Activated naive CD8-positive, alpha-beta T cell treated with anti-CD3 and anti-CD28 coated beads, Interleukin-2, amount 50 U/mL, for 24 hours (primary cell): ENCODE measurements around the gene DMD.

Experiments used
- ATAC-seq: fragments of 150-1000 bp; cut with Tn5 transposase; one replicate; pipeline ENCODE4 v1.10.0; 2021
- DNase-seq: peaks from one replicate; pipeline ENCODE4 v3.0.0; 2021
- H3K27ac Mint-ChIP-seq: one replicate; pipeline ENCODE4 v1.8.0; 2021; ENCODE audit warnings: mild to moderate bottlenecking, mixed read lengths
- H3K27me3 Mint-ChIP-seq: one replicate; pipeline ENCODE4 v1.8.0; 2021; ENCODE audit warnings: mixed read lengths
- H3K36me3 Mint-ChIP-seq: one replicate; pipeline ENCODE4 v1.8.0; 2021; ENCODE audit warnings: low read depth, mixed read lengths
- H3K4me1 Mint-ChIP-seq: one replicate; pipeline ENCODE4 v1.8.0; 2021; ENCODE audit warnings: mixed read lengths
- H3K4me3 Mint-ChIP-seq: one replicate; pipeline ENCODE4 v1.8.0; 2021; ENCODE audit warnings: mild to moderate bottlenecking, moderate library complexity, mixed read lengths
- H3K9me3 Mint-ChIP-seq: one replicate; pipeline ENCODE4 v1.8.0; 2021; ENCODE audit warnings: mixed read lengths

Gene DMD

GRCh38 chrX:31185884-31186283 is 2025.5 kb downstream of the DMD start:
- Mint-ChIP-seq H3K4me1 (no peaks in the 10 kb centered on the region), H3K36me3 (no peaks in the 10 kb centered on the region), H3K27me3 (no peaks in the 10 kb centered on the region), H3K27ac (no peak overlapping the region), H3K4me3 (no peak overlapping the region), H3K9me3 (no peaks in the 10 kb centered on the region)
- no peak for ATAC-seq
- DNase-seq: no peak

GRCh38 chrX:31181377-31182000 is 2029.9 kb downstream of the DMD start:
- Mint-ChIP-seq H3K4me1 (no peaks in the 10 kb centered on the region), H3K27me3 (no peaks in the 10 kb centered on the region), H3K27ac (no peak overlapping the region), H3K4me3 (no peak overlapping the region), H3K36me3 (no peaks in the 10 kb centered on the region), H3K9me3 (no peaks in the 10 kb centered on the region)
- DNase-seq: no peak
- ATAC-seq: no peak

- no peak overlapping the region for H3K27ac Mint-ChIP-seq
- no peaks in the 10 kb centered on the region for H3K36me3 Mint-ChIP-seq
Measured at GRCh38 chrX:31179203-31179602, 2032.1 kb downstream of the DMD start.

GRCh38 chrX:31178769-31179125 is 2032.6 kb downstream of the DMD start:
- Mint-ChIP-seq H3K4me3 (no peak overlapping the region), H3K27me3 (no peaks in the 10 kb centered on the region), H3K27ac (no peak overlapping the region), H3K4me1 (no peaks in the 10 kb centered on the region), H3K36me3 (no peaks in the 10 kb centered on the region), H3K9me3 (no peaks in the 10 kb centered on the region)
- no peak for DNase-seq
- no peak for ATAC-seq

More at GRCh38 chrX:31179203-31179602, 2032.1 kb downstream of the DMD start:
- no peak for DNase-seq
- no peak for ATAC-seq
- no peaks in the 10 kb centered on the region for H3K27me3 Mint-ChIP-seq
- no peaks in the 10 kb centered on the region for H3K9me3 Mint-ChIP-seq
- H3K4me3 Mint-ChIP-seq: no peak overlapping the region
- no peaks in the 10 kb centered on the region for H3K4me1 Mint-ChIP-seq

GRCh38 chrX:31178064-31178768 is 2033.1 kb downstream of the DMD start:
- Mint-ChIP-seq H3K4me3 (no peak overlapping the region), H3K4me1 (no peaks in the 10 kb centered on the region), H3K36me3 (no peaks in the 10 kb centered on the region), H3K27me3 (no peaks in the 10 kb centered on the region), H3K9me3 (no peaks in the 10 kb centered on the region), H3K27ac (no peak overlapping the region)
- DNase-seq (no peak), ATAC-seq (no peak)

GRCh38 chrX:31170792-31171191 is 2040.6 kb downstream of the DMD start:
- ATAC-seq (no peak), DNase-seq (no peak)
- no peaks in the 10 kb centered on the region for H3K9me3 Mint-ChIP-seq
- no peaks in the 10 kb centered on the region for H3K27me3 Mint-ChIP-seq
- H3K27ac Mint-ChIP-seq: no peak overlapping the region
- no peaks in the 10 kb centered on the region for H3K4me1 Mint-ChIP-seq
- H3K4me3 Mint-ChIP-seq: no peak overlapping the region
- no peaks in the 10 kb centered on the region for H3K36me3 Mint-ChIP-seq

GRCh38 chrX:31168551-31168950 is 2042.8 kb downstream of the DMD start:
- no peak overlapping the region for H3K4me3 Mint-ChIP-seq
- no peaks in the 10 kb centered on the region for H3K4me1 Mint-ChIP-seq
- H3K27me3 Mint-ChIP-seq: peaks cover 3% of the 10 kb centered on the region
- H3K9me3 Mint-ChIP-seq: no peaks in the 10 kb centered on the region
- no peak overlapping the region for H3K27ac Mint-ChIP-seq
- no peak for ATAC-seq
- H3K36me3 Mint-ChIP-seq: no peaks in the 10 kb centered on the region
- DNase-seq: no peak

- Mint-ChIP-seq H3K27me3 (peaks cover 3% of the 10 kb centered on the region), H3K27ac (no peak overlapping the region), H3K9me3 (no peaks in the 10 kb centered on the region), H3K4me3 (no peak overlapping the region), H3K4me1 (no peaks in the 10 kb centered on the region), H3K36me3 (no peaks in the 10 kb centered on the region)
- DNase-seq: no peak
- no peak for ATAC-seq
Measured at GRCh38 chrX:31166832-31167231, 2044.5 kb downstream of the DMD start.

GRCh38 chrX:31166416-31166815 is 2044.9 kb downstream of the DMD start:
- ATAC-seq (no peak), DNase-seq (no peak)
- Mint-ChIP-seq H3K27me3 (peaks cover 3% of the 10 kb centered on the region), H3K4me3 (no peak overlapping the region), H3K4me1 (no peaks in the 10 kb centered on the region), H3K9me3 (no peaks in the 10 kb centered on the region), H3K27ac (no peak overlapping the region), H3K36me3 (no peaks in the 10 kb centered on the region)

- DNase-seq (no peak), ATAC-seq (no peak)
- no peaks in the 10 kb centered on the region for H3K4me1 Mint-ChIP-seq
- H3K9me3 Mint-ChIP-seq: no peaks in the 10 kb centered on the region
- peaks cover 3% of the 10 kb centered on the region for H3K27me3 Mint-ChIP-seq
- no peak overlapping the region for H3K27ac Mint-ChIP-seq
- no peaks in the 10 kb centered on the region for H3K36me3 Mint-ChIP-seq
- H3K4me3 Mint-ChIP-seq: no peak overlapping the region
Measured at GRCh38 chrX:31165241-31166035, 2045.9 kb downstream of the DMD start.

GRCh38 chrX:31154946-31155345 is 2056.4 kb downstream of the DMD start:
- Mint-ChIP-seq H3K27ac (no peak overlapping the region), H3K4me1 (no peaks in the 10 kb centered on the region), H3K36me3 (no peaks in the 10 kb centered on the region), H3K27me3 (no peaks in the 10 kb centered on the region), H3K9me3 (no peaks in the 10 kb centered on the region), H3K4me3 (no peak overlapping the region)
- ATAC-seq: no peak
- no peak for DNase-seq

- no peaks in the 10 kb centered on the region for H3K27me3 Mint-ChIP-seq
- ATAC-seq (no peak), DNase-seq (no peak)
- H3K4me1 Mint-ChIP-seq: no peaks in the 10 kb centered on the region
- no peak overlapping the region for H3K27ac Mint-ChIP-seq
- H3K36me3 Mint-ChIP-seq: no peaks in the 10 kb centered on the region
- no peak overlapping the region for H3K4me3 Mint-ChIP-seq
- no peaks in the 10 kb centered on the region for H3K9me3 Mint-ChIP-seq
Measured at GRCh38 chrX:31153475-31154047, 2057.8 kb downstream of the DMD start.

GRCh38 chrX:31147175-31147574 is 2064.2 kb downstream of the DMD start:
- no peak overlapping the region for H3K4me3 Mint-ChIP-seq
- no peaks in the 10 kb centered on the region for H3K4me1 Mint-ChIP-seq
- H3K9me3 Mint-ChIP-seq: no peaks in the 10 kb centered on the region
- H3K27me3 Mint-ChIP-seq: no peaks in the 10 kb centered on the region
- no peak for ATAC-seq
- H3K27ac Mint-ChIP-seq: no peak overlapping the region
- no peaks in the 10 kb centered on the region for H3K36me3 Mint-ChIP-seq
- DNase-seq: no peak

- Mint-ChIP-seq H3K4me3 (no peak overlapping the region), H3K36me3 (no peaks in the 10 kb centered on the region), H3K9me3 (no peaks in the 10 kb centered on the region), H3K27ac (no peak overlapping the region), H3K27me3 (no peaks in the 10 kb centered on the region), H3K4me1 (peaks cover 14% of the 10 kb centered on the region)
- DNase-seq (no peak), ATAC-seq (no peak)
Measured at GRCh38 chrX:31139961-31140360, 2071.4 kb downstream of the DMD start.

- H3K4me1 Mint-ChIP-seq: peaks cover 14% of the 10 kb centered on the region
- H3K4me3 Mint-ChIP-seq: no peak overlapping the region
- no peaks in the 10 kb centered on the region for H3K27me3 Mint-ChIP-seq
- no peak overlapping the region for H3K27ac Mint-ChIP-seq
- H3K9me3 Mint-ChIP-seq: no peaks in the 10 kb centered on the region
- DNase-seq (no peak), ATAC-seq (no peak)
- no peaks in the 10 kb centered on the region for H3K36me3 Mint-ChIP-seq
Measured at GRCh38 chrX:31138124-31138523, 2073.2 kb downstream of the DMD start.
